Tracheal epithelial cell (primary cell): Measurements from ENCODE around the gene NR2C2AP. TPM values are rescaled to one million over a fixed set of nuclear protein-coding genes. Genes with fewer than 3 reads are reported as not detected.

Source experiments
- total RNA-seq: library from RNA; depleted of rRNA; stranded (reverse); fragments of >200 nt; gene quantifications from 2 replicates; pipeline ENCODE4 v1.2.1, GENCODE V29; 2014

Gene NR2C2AP
- 27.2 and 28.8 TPM in 2 replicates for total RNA-seq

GRCh38 chr19:19203012-19203856 lies at the start of gene NR2C2AP:
Gene NR2C2AP (minus strand): TSS chr19:19203414. CDS start chr19:19203060, 354 bp downstream.

GRCh38 chr19:19211499-19212420 lies 8.5 kb upstream of the NR2C2AP start, which contains the start of gene NCAN:
Gene NCAN (plus strand): TSS chr19:19211958. CDS start chr19:19216954, 4,996 bp downstream.

GRCh38 chr19:19192078-19192882 lies 10.9 kb downstream of the NR2C2AP start, which contains the start of the genes BORCS8 and RFXANK:
Gene BORCS8 (minus strand): TSS chr19:19192152. CDS start chr19:19192117, 35 bp downstream.
Gene RFXANK (plus strand): TSS chr19:19192258. CDS start chr19:19193947, 1,689 bp downstream.

GRCh38 chr19:19170053-19170872 lies 33.0 kb downstream of the NR2C2AP start, which contains the start of gene MEF2B:
Gene MEF2B (minus strand): TSS chr19:19170263. CDS start chr19:19150735, 19,528 bp downstream.

Other genes with a start within 250 kb of the NR2C2AP start
- gene SUGP2, start 169.9 kb downstream of the NR2C2AP start, total RNA-seq: 18.8 and 22.7 TPM in 2 replicates
- 56.9 and 71.3 TPM in 2 replicates for gene ARMC6, start 169.8 kb downstream of the NR2C2AP start, total RNA-seq
- 1.3 and 1.4 TPM in 2 replicates for gene SLC25A42, start 139.4 kb downstream of the NR2C2AP start, total RNA-seq
- 34.1 and 44.3 TPM in 2 replicates for gene TMEM161A, start 64.9 kb downstream of the NR2C2AP start, total RNA-seq
- 0.21 TPM in 1 of 2 replicates, not detected in the other for gene MEF2B, start 33.2 kb downstream of the NR2C2AP start, total RNA-seq
- gene BORCS8, start 11.3 kb downstream of the NR2C2AP start, total RNA-seq: 6.6 and 13.0 TPM in 2 replicates
- gene RFXANK, start 11.2 kb downstream of the NR2C2AP start, total RNA-seq: 45.4 and 93.0 TPM in 2 replicates
- not detected in 2 replicates for gene NCAN, start 8.5 kb upstream of the NR2C2AP start, total RNA-seq
- not detected in 2 replicates for gene TM6SF2, start 69.9 kb upstream of the NR2C2AP start, total RNA-seq
- gene SUGP1, start 117.1 kb upstream of the NR2C2AP start, total RNA-seq: 10.2 and 15.9 TPM in 2 replicates
- gene MAU2, start 117.4 kb upstream of the NR2C2AP start, total RNA-seq: 23.4 and 25.3 TPM in 2 replicates
- gene GATAD2A, start 202.3 kb upstream of the NR2C2AP start, total RNA-seq: 36.0 and 61.7 TPM in 2 replicates